Tongue (tissue), 2 donors: ENCODE measurements around the gene SEMA5B. TPM values are rescaled to one million over a fixed set of nuclear protein-coding genes. Genes with fewer than 3 reads are reported as not detected.

ENCODE experiments used
- DNase-seq: peaks from one replicate; pipeline ENCODE4 v3.0.0-alpha.2; 2015
- total RNA-seq: library from RNA; depleted of rRNA; stranded (reverse); fragments of >200 nt; gene quantifications from one replicate; pipeline ENCODE4 v1.2.3, GENCODE V29; 2014

Gene SEMA5B
- total RNA-seq, 1 donor from 2014 or later, result 11.0 TPM

- DNase-seq, result peak; percentile 80
Measured at GRCh38 chr3:122993124-122993978, 34.2 kb downstream of the SEMA5B start.

GRCh38 chr3:122992676-122993075 is 34.9 kb downstream of the SEMA5B start:
- DNase-seq, result peak; percentile 74

- DNase-seq, result no peak
Measured at GRCh38 chr3:122992133-122992532, 35.4 kb downstream of the SEMA5B start.

- no peak for DNase-seq
Measured at GRCh38 chr3:122991236-122991985, 36.2 kb downstream of the SEMA5B start.

GRCh38 chr3:122989856-122990575 is 37.5 kb downstream of the SEMA5B start:
- DNase-seq, result no peak

GRCh38 chr3:122988508-122988907 is 39.1 kb downstream of the SEMA5B start:
- peak; percentile 77 for DNase-seq

- DNase-seq, result no peak
Measured at GRCh38 chr3:122987736-122988319, 39.7 kb downstream of the SEMA5B start.

- DNase-seq, result no peak
Measured at GRCh38 chr3:122987231-122987630, 40.3 kb downstream of the SEMA5B start.

GRCh38 chr3:122986693-122987179 is 40.8 kb downstream of the SEMA5B start:
- DNase-seq, result no peak

- DNase-seq, result no peak
Measured at GRCh38 chr3:122985539-122985938, 42.0 kb downstream of the SEMA5B start.

GRCh38 chr3:122984650-122985049 is 42.9 kb downstream of the SEMA5B start:
- DNase-seq, result no peak

GRCh38 chr3:122984007-122984406 is 43.6 kb downstream of the SEMA5B start:
- no peak for DNase-seq

GRCh38 chr3:122982216-122983185 is 45.1 kb downstream of the SEMA5B start:
- peak; percentile 58 for DNase-seq

- no peak for DNase-seq
Measured at GRCh38 chr3:122979211-122979610, 48.4 kb downstream of the SEMA5B start.

GRCh38 chr3:122978569-122978968 is 49.0 kb downstream of the SEMA5B start:
- DNase-seq, result no peak

- peak; percentile 85 for DNase-seq
Measured at GRCh38 chr3:122977746-122978466, 49.7 kb downstream of the SEMA5B start.

GRCh38 chr3:122975924-122976293 is 51.7 kb downstream of the SEMA5B start:
- no peak for DNase-seq

- peak; percentile 72 for DNase-seq
Measured at GRCh38 chr3:122975163-122975923, 52.2 kb downstream of the SEMA5B start.

- DNase-seq, result peak; percentile 38
Measured at GRCh38 chr3:122974764-122975162, 52.8 kb downstream of the SEMA5B start.
